DND-41 (cell line): ENCODE results near the gene F10.

Source experiments
- ATAC-seq: fragments of 200-7000 bp; cut with Tn5 transposase; 3 replicates; pipeline ENCODE4 v1.9.1; 2021; ENCODE audit warnings: low read depth; ENCODE audit not compliant: insufficient read depth
- DNase-seq: peaks from one replicate; pipeline ENCODE4 v3.0.0-alpha.2; 2020
- H2AFZ ChIP-seq: 2 replicates; pipeline ENCODE4 v1.6.0; 2012; ENCODE audit warnings: low read depth, low read length
- H3K27ac ChIP-seq: 2 replicates; pipeline ENCODE4 v1.5.1; 2012; ENCODE audit warnings: low read length, inconsistent platforms
- H3K27me3 ChIP-seq: fragments of 200-600 bp; sonication (generic); 2 replicates; pipeline ENCODE4 v1.6.0; 2012; ENCODE audit warnings: low read length, mild to moderate bottlenecking, inconsistent platforms; ENCODE audit not compliant: insufficient read depth, poor library complexity
- H3K36me3 ChIP-seq: 2 replicates; pipeline ENCODE4 v1.5.1; 2012; ENCODE audit warnings: low read length, inconsistent platforms; ENCODE audit not compliant: insufficient read depth
- H3K4me1 ChIP-seq: 2 replicates; pipeline ENCODE4 v1.5.1; 2012; ENCODE audit warnings: mild to moderate bottlenecking, low read length; ENCODE audit not compliant: insufficient read depth
- H3K4me2 ChIP-seq: 2 replicates; pipeline ENCODE4 v1.6.0; 2012; ENCODE audit warnings: mild to moderate bottlenecking, moderate library complexity, low read length, inconsistent platforms; ENCODE audit not compliant: insufficient read depth
- H3K4me3 ChIP-seq, 2 experiments: fragments of 200-600 bp in 1 of 2; shearing (Covaris generic) in 1 of 2; 2 replicates each; pipeline ENCODE4 v1.5.1; 2012 to 2016; ENCODE audit warnings: inconsistent platforms in 2 of 2, low read length in 2 of 2, mild to moderate bottlenecking in 2 of 2, low read depth in 1 of 2, moderate library complexity in 1 of 2
- H3K79me2 ChIP-seq: 2 replicates; pipeline ENCODE4 v1.6.0; 2012; ENCODE audit warnings: low read length, inconsistent platforms; ENCODE audit not compliant: insufficient read depth
- H3K9ac ChIP-seq: 2 replicates; pipeline ENCODE4 v1.6.0; 2012; ENCODE audit warnings: low read depth, mild to moderate bottlenecking, inconsistent platforms, low read length, moderate library complexity
- H3K9me3 ChIP-seq: 2 replicates; pipeline ENCODE4 v1.5.1; 2012; ENCODE audit warnings: low read length, moderate library complexity, mild to moderate bottlenecking, inconsistent platforms; ENCODE audit not compliant: insufficient read depth, severe bottlenecking
- H4K20me1 ChIP-seq: 2 replicates; pipeline ENCODE4 v1.6.0; 2012; ENCODE audit warnings: low read length; ENCODE audit not compliant: insufficient read depth
- CTCF ChIP-seq: IDR thresholded peaks from 2 replicates; pipeline ENCODE4 v1.5.1; 2012; ENCODE audit warnings: borderline replicate concordance, low read length, moderate library complexity, mild to moderate bottlenecking; ENCODE audit not compliant: poor library complexity, severe bottlenecking; ENCODE audit errors: extremely low read depth
- EZH2 ChIP-seq: IDR thresholded peaks from 3 replicates; pipeline ENCODE4 v1.6.1; 2012; ENCODE audit warnings: borderline replicate concordance, low read depth, mild to moderate bottlenecking, moderate library complexity, low read length, inconsistent platforms; ENCODE audit not compliant: severe bottlenecking

Gene F10

DNA sequence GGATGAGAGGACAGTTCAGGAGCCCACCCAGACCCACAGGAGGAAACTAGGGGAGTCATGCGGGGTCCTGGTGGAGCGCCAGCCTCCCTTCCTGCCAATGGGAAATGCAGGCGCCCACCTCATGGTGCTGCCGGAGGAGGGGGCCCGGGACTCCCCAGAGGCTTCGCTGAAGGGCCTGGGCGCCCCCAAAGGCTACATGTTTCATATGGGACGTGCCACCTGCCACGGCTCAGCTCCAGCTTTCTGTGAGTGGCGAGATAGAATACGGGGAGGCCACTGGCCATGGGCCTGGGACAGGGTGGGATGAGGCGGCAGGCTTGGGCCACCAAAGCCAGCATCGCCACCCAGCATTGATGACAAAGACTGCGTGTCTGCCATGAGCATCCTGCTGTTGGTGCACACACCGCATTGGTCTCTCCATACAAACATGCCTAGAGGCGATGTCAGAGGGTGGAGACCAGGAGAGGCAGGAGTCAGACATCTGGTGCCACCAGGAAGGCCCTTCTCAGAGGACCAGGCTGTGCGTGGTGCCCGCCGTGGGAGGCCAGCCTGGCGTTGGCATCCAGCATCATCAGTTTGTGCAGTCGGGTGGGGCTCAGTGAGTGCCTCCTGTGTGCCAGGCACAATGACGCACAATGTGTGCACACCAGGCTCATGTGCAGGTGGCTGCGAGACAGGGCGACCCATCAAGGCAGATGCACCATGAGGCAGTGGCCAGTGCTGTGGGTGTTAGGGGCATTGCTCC, 1.2 kb upstream of the F10 start:
- DNase-seq, result no peak
- no peaks in the 10 kb centered on the region for H3K79me2 ChIP-seq
- no peak overlapping the region for H2AFZ ChIP-seq
- no peaks in the 10 kb centered on the region for H3K4me1 ChIP-seq
- no peak for ATAC-seq
- no peak for TF ChIP-seq EZH2
- TF ChIP-seq CTCF, result no peak
- H3K27me3 ChIP-seq, result no peaks in the 10 kb centered on the region
- no peak overlapping the region for H3K27ac ChIP-seq
- peaks cover under 1% of the 10 kb centered on the region; the same call in 1 of the 2 replicates for H4K20me1 ChIP-seq
- no peaks in the 10 kb centered on the region for H3K9me3 ChIP-seq
- H3K36me3 ChIP-seq, result no peaks in the 10 kb centered on the region
- no peak overlapping the region for H3K9ac ChIP-seq
- no peak overlapping the region for H3K4me2 ChIP-seq
- H3K4me3 ChIP-seq, result no peak overlapping the region

- H3K36me3 ChIP-seq, result no peaks in the 10 kb centered on the region
- H3K9ac ChIP-seq, result no peak overlapping the region
- no peak overlapping the region for H2AFZ ChIP-seq
These were observed 599 bp upstream of the F10 start for GRCh38 chr13:113121928-113122471.

GRCh38 chr13:113123226-113124201, 915 bp downstream of the F10 start:
- H3K27me3 ChIP-seq, result no peaks in the 10 kb centered on the region
- DNase-seq (no peak), ATAC-seq (no peak)

More at GRCh38 chr13:113121928-113122471, 599 bp upstream of the F10 start:
- H3K79me2 ChIP-seq, result no peaks in the 10 kb centered on the region
- no peak overlapping the region for H3K27ac ChIP-seq
- H4K20me1 ChIP-seq, result peaks cover 4% of the 10 kb centered on the region; the same call in 1 of the 2 replicates
- no peak overlapping the region for H3K4me3 ChIP-seq
- ATAC-seq, result no peak
- no peaks in the 10 kb centered on the region for H3K4me1 ChIP-seq
- TF ChIP-seq CTCF, result no peak
- no peak for TF ChIP-seq EZH2
- no peaks in the 10 kb centered on the region for H3K9me3 ChIP-seq
- no peak for DNase-seq
- no peaks in the 10 kb centered on the region for H3K27me3 ChIP-seq
- H3K4me2 ChIP-seq, result no peak overlapping the region

More at GRCh38 chr13:113123226-113124201, 915 bp downstream of the F10 start:
- peaks cover 4% of the 10 kb centered on the region; the same call in 1 of the 2 replicates for H4K20me1 ChIP-seq
- no peak overlapping the region for H3K4me3 ChIP-seq
- H2AFZ ChIP-seq, result no peak overlapping the region
- no peaks in the 10 kb centered on the region for H3K9me3 ChIP-seq
- H3K4me1 ChIP-seq, result no peaks in the 10 kb centered on the region
- TF ChIP-seq CTCF (peak; percentile 42), EZH2 (no peak)
- H3K36me3 ChIP-seq, result no peaks in the 10 kb centered on the region
- H3K4me2 ChIP-seq, result no peak overlapping the region
- no peak overlapping the region for H3K9ac ChIP-seq
- H3K27ac ChIP-seq, result no peak overlapping the region
- no peaks in the 10 kb centered on the region for H3K79me2 ChIP-seq
